Amygdala (tissue), 56 donors: ENCODE measurements around the gene PIGQ.

Experiments used
- DNase-seq, 56 donors: peaks; one replicate each; lab custom pipeline; 2025; lab: John Stamatoyannopoulos, UW

The PIGQ gene

DNA sequence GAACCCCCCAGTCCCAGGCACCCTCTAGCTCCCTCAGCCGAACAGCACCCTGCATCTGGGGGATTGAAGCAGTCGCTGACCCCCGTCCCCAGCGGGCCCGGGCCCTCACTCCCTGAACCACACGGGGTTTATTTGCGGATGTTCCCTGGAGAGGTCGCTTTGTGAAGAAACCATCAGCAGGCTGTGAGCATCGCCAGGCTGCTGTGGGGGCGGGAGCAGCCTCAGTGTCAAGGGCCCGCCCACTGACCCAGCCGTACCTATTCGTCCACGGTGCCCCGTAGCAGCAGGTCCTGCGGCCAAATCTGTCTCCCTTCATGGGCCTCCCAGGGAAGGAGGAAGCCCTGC is 13.7 kb downstream of the PIGQ start:
- no peak for DNase-seq

DNA sequence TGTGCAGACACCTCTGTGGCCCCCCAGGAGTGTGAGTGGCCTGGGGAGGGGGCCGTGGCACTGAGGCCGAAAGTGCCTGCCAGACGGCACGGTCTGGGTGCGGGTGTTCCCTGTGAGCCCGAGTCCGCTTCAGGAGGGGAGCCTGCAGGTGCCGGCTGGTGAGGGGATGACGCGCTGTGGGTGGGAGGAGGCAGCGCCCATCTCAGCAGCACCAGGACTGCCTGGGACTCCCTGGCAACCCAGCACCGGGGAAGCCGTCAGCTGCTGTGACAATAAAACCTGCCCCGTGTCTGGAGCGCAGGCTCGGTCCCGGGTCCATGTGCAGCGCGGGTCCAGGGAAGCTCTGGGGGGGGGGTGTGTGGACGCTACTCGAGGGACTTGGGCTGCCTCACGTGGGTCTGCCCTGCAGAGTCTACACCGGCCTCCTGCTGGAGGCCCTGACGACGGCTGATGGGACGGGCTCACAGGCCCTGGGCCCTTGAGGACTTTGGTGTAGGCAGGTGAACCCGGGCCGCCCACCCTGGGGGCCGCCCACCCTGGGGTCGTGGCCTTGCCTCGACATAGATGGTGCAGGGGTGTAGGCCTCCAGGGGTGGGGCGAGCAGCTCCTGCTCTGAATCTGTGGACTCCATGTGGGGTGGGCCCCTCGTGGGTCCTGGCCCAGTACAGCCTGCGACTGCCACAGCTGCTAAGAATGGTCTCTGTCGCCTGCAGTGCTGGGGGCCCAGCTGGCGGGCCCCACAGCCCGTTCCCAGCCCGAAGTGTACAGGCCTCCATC is 14.2 kb downstream of the PIGQ start:
- peak in 13 of 56 donors; percentile 13 to 50 (median 36) for DNase-seq

DNA sequence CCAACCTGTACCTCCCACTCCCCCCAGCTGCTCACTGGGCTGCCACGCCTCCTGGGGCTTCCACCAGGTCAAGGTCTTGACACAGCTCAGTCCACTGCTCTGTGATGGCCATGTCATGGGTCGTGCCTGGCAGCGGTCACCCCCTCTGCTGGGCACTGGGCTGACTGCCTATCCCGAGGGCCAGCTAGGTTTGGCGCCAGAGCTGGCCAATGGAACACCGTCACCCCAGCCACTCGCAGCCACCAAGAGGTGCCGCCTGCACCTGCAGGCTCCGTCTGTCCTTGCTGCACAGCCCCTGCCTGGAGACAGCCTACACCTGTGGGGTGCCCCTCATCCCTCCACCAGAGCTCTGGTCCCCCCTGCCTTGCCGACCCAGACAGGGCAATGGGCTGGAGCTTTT is 15.6 kb downstream of the PIGQ start:
- DNase-seq, result no peak

DNA sequence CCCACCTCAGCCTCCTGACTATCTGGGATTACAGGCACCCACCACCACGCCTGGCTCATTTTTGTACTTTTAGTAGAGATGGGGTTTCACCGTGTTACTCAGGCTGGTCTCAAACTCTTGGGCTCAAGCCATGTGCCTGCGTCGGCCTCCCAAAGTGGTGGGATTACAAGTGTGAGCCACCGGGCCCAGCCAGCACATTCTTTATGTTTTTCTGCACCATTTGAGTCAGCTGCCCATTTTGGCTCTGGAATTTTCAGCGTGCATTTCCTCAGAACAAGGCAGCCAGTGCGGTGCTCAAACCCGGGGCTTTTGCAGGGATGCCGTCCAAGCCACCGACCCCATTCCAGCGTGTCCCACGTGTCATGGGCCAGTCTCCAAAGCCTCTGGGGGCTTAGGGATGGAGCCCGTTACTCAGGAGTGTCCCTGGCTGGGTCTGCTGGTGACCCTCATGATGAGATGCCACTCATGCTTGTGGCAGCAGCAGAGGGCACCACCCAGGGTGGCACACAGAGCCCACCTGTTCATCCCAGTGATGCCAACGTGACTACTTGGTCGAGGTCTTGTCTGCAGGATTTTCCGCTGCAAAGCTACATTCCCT is 16.4 kb downstream of the PIGQ start:
- DNase-seq, result no peak

- peak in 8 of 56 donors; percentile 23 to 56 (median 34) for DNase-seq
Measured at GRCh38 chr16:586645-587590, 17.1 kb downstream of the PIGQ start.

DNA sequence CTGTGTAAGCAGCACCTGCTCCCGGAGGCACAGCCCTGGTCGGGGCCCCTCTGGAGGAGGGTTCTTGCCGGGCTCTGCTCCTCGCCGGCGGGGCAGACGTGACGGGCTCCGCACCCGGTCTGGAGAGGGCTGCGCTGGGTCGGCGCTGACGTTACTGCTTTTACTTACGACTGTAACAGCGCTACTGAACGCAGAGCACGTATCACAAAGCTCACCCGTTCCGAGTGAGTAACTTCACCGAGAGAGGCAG is 18.8 kb downstream of the PIGQ start:
- peak in 1 of 56 donors; percentile 35 for DNase-seq

GRCh38 chr16:588889-589657 is 19.3 kb downstream of the PIGQ start:
- peak; percentile 87 to 100 (median 98) for DNase-seq

- peak; percentile 87 to 100 (median 98) for DNase-seq
Measured at GRCh38 chr16:589658-590187, 20.0 kb downstream of the PIGQ start, which contains the start of gene RAB40C. TSS of gene RAB40C (plus strand) at chr16:590066. CDS start at chr16:590292, 226 bp downstream.

GRCh38 chr16:590188-590814 is 20.5 kb downstream of the PIGQ start:
- peak in 1 of 56 donors; percentile 68 for DNase-seq

GRCh38 chr16:590815-591200 is 21.0 kb downstream of the PIGQ start:
- DNase-seq, result no peak

- no peak for DNase-seq
Measured at GRCh38 chr16:591231-591630, 21.5 kb downstream of the PIGQ start.

- DNase-seq, result no peak
Measured at GRCh38 chr16:591892-592517, 22.2 kb downstream of the PIGQ start.

- DNase-seq, result peak in 37 of 56 donors; percentile 13 to 70 (median 50)
Measured at GRCh38 chr16:592518-593306, 22.9 kb downstream of the PIGQ start.

DNA sequence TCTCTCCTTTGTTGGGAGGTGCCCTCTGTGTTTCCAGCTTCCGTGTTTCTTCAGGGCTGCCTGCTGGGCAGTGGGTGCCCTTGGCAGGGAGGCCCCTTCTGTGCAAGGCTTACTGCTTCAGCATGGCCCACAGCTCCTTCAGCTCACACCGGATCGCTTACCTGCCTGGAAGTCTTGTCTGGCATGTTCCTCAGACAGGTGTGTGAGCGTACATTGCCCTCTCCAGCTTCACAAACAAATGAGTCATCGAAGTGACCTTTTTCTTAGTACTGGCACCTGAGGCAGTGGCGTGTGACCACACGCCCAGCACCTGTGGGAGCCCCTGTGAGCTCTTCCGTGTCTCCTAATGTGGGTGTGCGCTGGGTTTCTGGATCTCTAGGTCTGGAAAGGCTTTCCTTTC is 23.6 kb downstream of the PIGQ start:
- no peak for DNase-seq

GRCh38 chr16:593807-594206 is 24.0 kb downstream of the PIGQ start:
- no peak for DNase-seq

GRCh38 chr16:595094-595528 is 25.3 kb downstream of the PIGQ start:
- DNase-seq, result peak in 1 of 56 donors; percentile 17

DNA sequence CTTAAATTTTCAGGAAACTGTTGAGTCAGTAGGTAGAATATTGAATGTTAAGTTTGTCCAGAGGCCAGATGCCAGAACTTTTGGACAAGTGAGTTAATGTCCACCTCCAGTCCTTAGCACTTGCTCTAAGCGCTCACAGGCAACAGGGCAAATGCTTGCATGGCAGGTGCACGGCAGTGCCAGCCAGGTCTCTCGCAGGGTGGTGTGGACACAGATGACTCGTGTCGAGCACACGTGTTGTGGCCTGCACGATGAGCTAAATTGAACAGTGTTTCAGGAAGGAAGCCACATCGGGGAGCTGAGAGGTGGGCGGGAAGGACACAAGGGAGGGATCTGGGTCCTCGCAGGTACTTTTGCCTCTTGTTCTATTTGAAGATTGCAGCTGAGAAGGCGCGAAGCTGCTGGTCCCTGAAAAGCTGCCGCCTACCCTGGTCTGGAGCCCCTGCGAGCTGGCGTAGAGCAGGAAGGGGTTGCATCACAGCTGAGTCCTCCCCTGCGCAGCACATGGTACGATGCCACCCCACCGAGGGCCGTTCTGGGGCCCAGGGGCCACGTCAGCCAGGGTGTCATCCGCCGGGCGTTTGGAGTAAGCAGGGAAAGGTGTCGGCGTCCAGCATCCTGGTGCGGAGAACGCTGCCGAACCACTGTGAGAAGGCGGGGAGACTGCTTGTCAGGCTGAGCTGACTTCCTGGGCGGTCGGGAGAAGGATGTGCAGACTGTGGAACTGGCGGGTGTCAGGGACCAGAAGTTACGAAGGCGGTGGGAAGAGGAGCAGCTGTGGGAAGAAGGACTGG is 26.4 kb downstream of the PIGQ start:
- peak in 18 of 56 donors; percentile 15 to 72 (median 41) for DNase-seq

- DNase-seq, result no peak
Measured at GRCh38 chr16:596736-597060, 26.9 kb downstream of the PIGQ start.
